CD14-positive monocyte (primary cell): Measurements from ENCODE around the gene SSTR5. TPM values are rescaled to one million over a fixed set of nuclear protein-coding genes. Genes with fewer than 3 reads are reported as not detected.

Source experiments
- DNase-seq, 3 donors: peaks; one replicate each; pipeline ENCODE4 v3.0.0-alpha.2; 2011 to 2022
- H2AFZ ChIP-seq: 2 replicates; pipeline ENCODE4 v1.6.0; 2012; ENCODE audit warnings: mild to moderate bottlenecking, low read depth, low read length, inconsistent platforms; ENCODE audit not compliant: insufficient read depth, poor library complexity, severe bottlenecking
- H3K27ac ChIP-seq, 2 donors: 1 replicate in 1 of 2; 2 replicates in 1 of 2; pipeline ENCODE4 v1.5.1; 2012 to 2013; ENCODE audit warnings: low read length in 2 of 2, control low read depth in 1 of 2, inconsistent platforms in 1 of 2, low read depth in 1 of 2, mild to moderate bottlenecking in 1 of 2
- H3K27me3 ChIP-seq, 2 donors: one replicate each; pipeline versions ENCODE4 v1.6.0 to v1.6.1; 2011 to 2013; ENCODE audit warnings: low read length in 2 of 2; ENCODE audit not compliant: control insufficient read depth in 2 of 2, insufficient read depth in 2 of 2
- H3K36me3 ChIP-seq, 2 donors: replicated peaks in 1 of 2; 1 replicate in 1 of 2; 2 replicates in 1 of 2; pipeline versions ENCODE4 v1.5.1 to v1.6.1; 2012 to 2013; ENCODE audit warnings: low read length in 2 of 2, control low read depth in 1 of 2, inconsistent platforms in 1 of 2, mild to moderate bottlenecking in 1 of 2; ENCODE audit not compliant: insufficient read depth in 2 of 2, control insufficient read depth in 1 of 2
- H3K4me1 ChIP-seq, 2 donors: 1 replicate in 1 of 2; 2 replicates in 1 of 2; pipeline versions ENCODE4 v1.5.1 to v1.6.1; 2012 to 2013; ENCODE audit warnings: low read length in 2 of 2, control low read depth in 1 of 2, inconsistent platforms in 1 of 2, mild to moderate bottlenecking in 1 of 2, moderate library complexity in 1 of 2; ENCODE audit not compliant: insufficient read depth in 2 of 2, control insufficient read depth in 1 of 2
- H3K4me2 ChIP-seq: replicated peaks from 2 replicates; pipeline ENCODE3; 2012; ENCODE audit warnings: low read length, moderate library complexity, mild to moderate bottlenecking; ENCODE audit not compliant: poor library complexity, severe bottlenecking; ENCODE audit errors: extremely low read depth
- H3K4me3 ChIP-seq, 3 experiments: fragments of 200-600 bp in 1 of 3; sonication (generic) in 1 of 3; replicated peaks in 1 of 3; 1 replicate in 2 of 3; 2 replicates in 1 of 3; pipeline ENCODE4 v1.5.1; 2011 to 2013; ENCODE audit warnings: low read length in 3 of 3, mild to moderate bottlenecking in 3 of 3, control low read depth in 2 of 3, low read depth in 2 of 3, inconsistent platforms in 1 of 3, moderate library complexity in 1 of 3
- H3K79me2 ChIP-seq: 2 replicates; pipeline ENCODE4 v1.6.0; 2012; ENCODE audit warnings: mild to moderate bottlenecking, control low read depth, inconsistent platforms, low read length, moderate library complexity; ENCODE audit not compliant: insufficient read depth
- H3K9ac ChIP-seq: 2 replicates; pipeline ENCODE4 v1.6.0; 2017; ENCODE audit warnings: low read length, mild to moderate bottlenecking; ENCODE audit not compliant: insufficient read depth, poor library complexity, severe bottlenecking
- H3K9me3 ChIP-seq, 2 donors: replicated peaks in 1 of 2; 1 replicate in 1 of 2; 2 replicates in 1 of 2; pipeline versions ENCODE4 v1.5.1 to v1.6.1; 2012 to 2013; ENCODE audit warnings: low read length in 2 of 2, control low read depth in 1 of 2; ENCODE audit not compliant: control insufficient read depth in 1 of 2, insufficient read depth in 1 of 2
- H4K20me1 ChIP-seq: 2 replicates; pipeline ENCODE4 v1.6.0; 2012; ENCODE audit warnings: mild to moderate bottlenecking, low read length, control low read depth, moderate library complexity; ENCODE audit not compliant: insufficient read depth
- H3K27ac Mint-ChIP-seq, 7 donors: one replicate each; pipeline ENCODE4 v1.8.0; 2020; ENCODE audit warnings: mild to moderate bottlenecking in 7 of 7, mixed read lengths in 7 of 7, moderate library complexity in 6 of 7, inconsistent platforms in 2 of 7
- H3K27me3 Mint-ChIP-seq, 3 donors: one replicate each; pipeline ENCODE4 v1.8.0; 2021 to 2022; ENCODE audit warnings: low read depth in 3 of 3, mild to moderate bottlenecking in 3 of 3, mixed read lengths in 3 of 3, moderate library complexity in 3 of 3, inconsistent platforms in 1 of 3
- H3K36me3 Mint-ChIP-seq, 2 donors: one replicate each; pipeline ENCODE4 v1.8.0; 2020; ENCODE audit warnings: mixed read lengths in 2 of 2, inconsistent platforms in 1 of 2, mild to moderate bottlenecking in 1 of 2
- H3K4me1 Mint-ChIP-seq: one replicate; pipeline ENCODE4 v1.8.0; 2020; ENCODE audit warnings: mild to moderate bottlenecking, mixed read lengths
- H3K4me3 Mint-ChIP-seq, 2 donors: one replicate each; pipeline ENCODE4 v1.8.0; 2020; ENCODE audit warnings: mild to moderate bottlenecking in 2 of 2, mixed read lengths in 2 of 2, moderate library complexity in 1 of 2
- H3K9me3 Mint-ChIP-seq, 7 donors: one replicate each; pipeline ENCODE4 v1.8.0; 2020 to 2022; ENCODE audit warnings: mixed read lengths in 7 of 7, mild to moderate bottlenecking in 6 of 7, moderate library complexity in 6 of 7, inconsistent platforms in 2 of 7
- CTCF ChIP-seq: fragments of 200-600 bp; IDR thresholded peaks from one replicate; pipeline ENCODE4 v1.8.0; 2022; ENCODE audit warnings: antibody characterized with exemption, mild to moderate bottlenecking
- WGBS: methylation state at CpG from one replicate; pipeline ENCODE4 v1.1.5; 2013; ENCODE audit warnings: missing lambda C conversion rate; ENCODE audit not compliant: insufficient coverage; 5-methylcytosine and 5-hydroxymethylcytosine counted together
- intact Hi-C, 2 donors: fragments of 100-400 bp; cut with micrococcal nuclease; formaldehyde crosslinking; loops; one replicate each; pipeline versions ENCODE4 v1.15.0 to v1.15.1; 2023
- polyA plus RNA-seq, 3 donors: library from polyadenylated mRNA; depleted of rRNA in 1 of 3; unstranded in 2 of 3; stranded (reverse) in 1 of 3; fragments of 300-500 nt in 2 of 3; fragments of >200 nt in 1 of 3; fragmentation: Illumina TruSeq in 2 of 3; gene quantifications; 1 replicate in 2 of 3; 2 replicates in 1 of 3; pipeline ENCODE4 v1.2.3, GENCODE V29; 2012 to 2021

Gene SSTR5
- polyA plus RNA-seq, 3 donors, result not detected

GRCh38 chr16:1030473-1030901 is 42.1 kb upstream of the SSTR5 start:
- no peak overlapping the region for H3K9ac ChIP-seq
- no peaks in the 10 kb centered on the region for H4K20me1 ChIP-seq
- peaks cover 7 to 18% (median 14%) of the 10 kb centered on the region in 3 donors for H3K27me3 Mint-ChIP-seq
- H3K36me3 Mint-ChIP-seq, result no peaks in the 10 kb centered on the region
- no peaks in the 10 kb centered on the region for H3K4me1 Mint-ChIP-seq
- H3K4me1 ChIP-seq, result no peaks in the 10 kb centered on the region
- no peak overlapping the region for H3K4me2 ChIP-seq
- TF ChIP-seq CTCF, result no peak
- H3K79me2 ChIP-seq, result no peaks in the 10 kb centered on the region
- 74% methylated on average over 26 of the region's 26 CpGs for WGBS
- no peak overlapping the region for H3K4me3 ChIP-seq
- no peak overlapping the region for H3K27ac Mint-ChIP-seq
- no peak overlapping the region for H2AFZ ChIP-seq
- DNase-seq, result no peak
- H3K9me3 ChIP-seq, result no peaks in the 10 kb centered on the region
- peaks cover 0 to 2% (median 0%) of the 10 kb centered on the region in 7 donors for H3K9me3 Mint-ChIP-seq
- no peak overlapping the region for H3K4me3 Mint-ChIP-seq
- intact Hi-C loops, result no loop called here
- peaks cover 0 to 10% of the 10 kb centered on the region in 2 donors for H3K27me3 ChIP-seq
- no peaks in the 10 kb centered on the region for H3K36me3 ChIP-seq
- no peak overlapping the region for H3K27ac ChIP-seq

GRCh38 chr16:1031666-1032065 is 40.9 kb upstream of the SSTR5 start:
- 94% methylated on average over 17 of the region's 17 CpGs for WGBS
- H3K36me3 ChIP-seq, result no peaks in the 10 kb centered on the region
- no peak overlapping the region for H3K9ac ChIP-seq
- no peaks in the 10 kb centered on the region for H4K20me1 ChIP-seq
- H3K4me2 ChIP-seq, result no peak overlapping the region
- no peak for TF ChIP-seq CTCF
- Mint-ChIP-seq H3K4me3 (no peak overlapping the region), H3K27ac (no peak overlapping the region), H3K4me1 (no peaks in the 10 kb centered on the region), H3K9me3 (peaks cover 0 to 1% (median 0%) of the 10 kb centered on the region in 7 donors), H3K27me3 (peaks cover 9 to 18% (median 14%) of the 10 kb centered on the region in 3 donors), H3K36me3 (no peaks in the 10 kb centered on the region)
- H3K9me3 ChIP-seq, result no peaks in the 10 kb centered on the region
- no peak overlapping the region for H3K4me3 ChIP-seq
- intact Hi-C loops, result no loop called here
- no peaks in the 10 kb centered on the region for H3K79me2 ChIP-seq
- H2AFZ ChIP-seq, result no peak overlapping the region
- no peak for DNase-seq
- H3K27me3 ChIP-seq, result peaks cover 0 to 10% of the 10 kb centered on the region in 2 donors
- no peak overlapping the region for H3K27ac ChIP-seq
- H3K4me1 ChIP-seq, result no peaks in the 10 kb centered on the region
